ENCODE data around the gene CPSF4L.

Gene CPSF4L

GRCh38 chr17:73203135-73203787 is 58.4 kb downstream of the CPSF4L start:
- no peak for DNase-seq (ENCODE audit: low spot score)

DNA sequence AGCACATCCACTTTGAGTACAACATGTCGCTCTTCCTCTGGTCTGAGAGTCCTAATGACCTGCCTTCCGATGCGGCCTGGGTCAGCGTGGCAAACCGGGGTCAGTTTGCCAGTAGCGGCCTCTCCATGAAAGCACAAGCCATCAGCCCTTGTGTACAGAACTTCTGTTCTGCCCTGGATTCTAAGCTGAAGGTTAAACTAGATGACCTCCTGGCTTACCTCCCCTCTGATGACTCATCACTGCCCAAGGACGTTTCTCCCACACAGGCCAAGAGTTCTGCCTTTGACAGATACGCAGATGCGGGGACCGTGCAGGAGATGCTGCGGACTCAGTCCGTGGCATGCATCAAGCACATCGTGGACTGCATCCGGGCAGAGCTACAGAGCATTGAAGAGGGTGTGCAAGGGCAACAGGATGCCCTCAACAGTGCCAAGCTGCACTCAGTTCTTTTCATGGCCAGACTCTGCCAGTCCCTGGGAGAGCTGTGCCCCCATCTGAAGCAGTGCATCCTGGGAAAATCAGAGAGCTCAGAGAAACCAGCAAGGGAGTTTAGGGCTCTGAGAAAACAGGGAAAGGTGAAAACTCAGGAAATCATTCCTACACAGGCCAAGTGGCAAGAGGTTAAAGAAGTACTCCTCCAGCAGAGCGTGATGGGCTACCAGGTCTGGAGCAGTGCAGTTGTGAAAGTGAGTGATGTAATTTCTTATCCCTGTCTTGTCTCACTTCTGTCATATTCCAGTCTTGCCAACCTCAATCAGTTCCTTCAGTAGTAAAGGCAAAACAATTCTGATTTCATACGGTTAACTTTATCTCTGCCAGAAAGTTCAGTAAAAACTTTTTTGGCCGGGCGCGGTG is 60.2 kb downstream of the CPSF4L start:
- no peak for DNase-seq (ENCODE audit: low spot score)

- no peak for DNase-seq (ENCODE audit: low spot score)
These were observed 61.2 kb downstream of the CPSF4L start for GRCh38 chr17:73200476-73200875.

- no peak for DNase-seq (ENCODE audit: low spot score)
These were observed 61.8 kb downstream of the CPSF4L start for GRCh38 chr17:73199751-73200317.

DNA sequence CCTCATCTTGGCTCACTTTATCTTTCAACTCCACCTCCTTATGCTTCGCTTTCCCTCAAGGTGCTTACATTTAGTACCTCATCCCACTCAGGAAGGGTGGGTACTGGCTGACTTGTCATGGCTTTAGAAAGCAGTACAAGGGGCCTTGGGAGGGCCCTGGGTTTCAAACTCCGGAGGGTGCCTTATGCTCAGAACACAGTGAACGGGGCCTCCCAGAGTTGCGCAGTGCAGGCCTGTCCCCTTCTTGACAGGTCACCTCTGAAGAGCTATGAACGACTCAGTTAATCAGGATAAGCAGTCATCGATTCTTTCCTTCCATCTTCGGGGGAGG is 62.8 kb downstream of the CPSF4L start:
- DNase-seq (ENCODE audit: low spot score), result no peak

Measured in germinal center (tissue), 1 donor.